CD4-positive, alpha-beta T cell (primary cell): ENCODE measurements around the gene RET. TPM values are rescaled to one million over a fixed set of nuclear protein-coding genes. Genes with fewer than 3 reads are reported as not detected.

ENCODE experiments used
- ATAC-seq: fragments of 200-7000 bp; cut with Tn5 transposase; one replicate; pipeline ENCODE4 v1.10.0; 2022; ENCODE audit warnings: mild to moderate bottlenecking; ENCODE audit not compliant: poor library complexity
- CTCF ChIA-PET: fragments of 350-600 bp; sonication (Branson Sonifier 250); formaldehyde crosslinking; loops from one replicate; lab custom pipeline; 2021; ENCODE audit warnings: antibody characterized with exemption, inconsistent platforms; lab: Charles Lee
- POLR2A ChIA-PET: fragments of 350-600 bp; sonication (Branson Sonifier 250); formaldehyde crosslinking; loops from one replicate; lab custom pipeline; 2021; ENCODE audit warnings: antibody characterized with exemption, inconsistent platforms; lab: Charles Lee
- DNase-seq, 14 experiments: peaks; one replicate each; pipeline ENCODE4 v3.0.0-alpha.2; 2013 to 2020; ENCODE audit warnings: mixed read lengths in 2 of 14
- H3K27ac ChIP-seq, 2 donors: one replicate each; pipeline versions ENCODE4 v1.5.1 to v1.7.0; 2013; ENCODE audit warnings: low read length in 2 of 2, low read depth in 1 of 2, mild to moderate bottlenecking in 1 of 2
- H3K27me3 ChIP-seq, 2 experiments: 1 replicate in 1 of 2; 2 replicates in 1 of 2; pipeline versions ENCODE4 v1.6.1 to v1.7.0; 2013; ENCODE audit warnings: low read length in 2 of 2, control low read depth in 1 of 2, mild to moderate bottlenecking in 1 of 2, moderate library complexity in 1 of 2; ENCODE audit not compliant: insufficient read depth in 2 of 2, control insufficient read depth in 1 of 2
- H3K36me3 ChIP-seq: one replicate; pipeline ENCODE4 v1.6.1; 2013; ENCODE audit warnings: low read length, control low read depth; ENCODE audit not compliant: insufficient read depth
- H3K4me1 ChIP-seq: one replicate; pipeline ENCODE4 v1.6.1; 2013; ENCODE audit warnings: low read length, control low read depth; ENCODE audit not compliant: insufficient read depth
- H3K4me3 ChIP-seq: one replicate; pipeline ENCODE4 v1.5.1; 2013; ENCODE audit warnings: mild to moderate bottlenecking, low read length, moderate library complexity
- H3K9me3 ChIP-seq, 2 experiments: 1 replicate in 1 of 2; 2 replicates in 1 of 2; pipeline versions ENCODE4 v1.6.1 to v1.7.0; 2013; ENCODE audit warnings: low read length in 2 of 2, mild to moderate bottlenecking in 2 of 2, control low read depth in 1 of 2, moderate library complexity in 1 of 2; ENCODE audit not compliant: control insufficient read depth in 1 of 2, insufficient read depth in 1 of 2
- H3K27ac Mint-ChIP-seq: one replicate; pipeline ENCODE4 v1.8.0; 2020; ENCODE audit warnings: mixed read lengths
- H3K27me3 Mint-ChIP-seq: one replicate; pipeline ENCODE4 v1.8.0; 2021; ENCODE audit warnings: mixed read lengths
- H3K36me3 Mint-ChIP-seq: one replicate; pipeline ENCODE4 v1.8.0; 2021; ENCODE audit warnings: low read depth, mixed read lengths
- H3K4me1 Mint-ChIP-seq: one replicate; pipeline ENCODE4 v1.8.0; 2021; ENCODE audit warnings: low read depth, mixed read lengths
- H3K4me3 Mint-ChIP-seq: one replicate; pipeline ENCODE4 v1.8.0; 2020; ENCODE audit warnings: mild to moderate bottlenecking, mixed read lengths
- H3K9me3 Mint-ChIP-seq: one replicate; pipeline ENCODE4 v1.8.0; 2020; ENCODE audit warnings: mixed read lengths
- CTCF ChIP-seq: fragments of 200-600 bp; IDR thresholded peaks from one replicate; pipeline ENCODE4 v1.8.0; 2022; ENCODE audit warnings: antibody characterized with exemption, mild to moderate bottlenecking
- intact Hi-C, 2 experiments: fragments of 100-400 bp; cut with DNase I in 1 of 2; cut with micrococcal nuclease in 1 of 2; formaldehyde crosslinking; loops; one replicate each; pipeline versions ENCODE4 v1.15.1 to v1.9.0; 2023 to 2025; cut with DNase I, micrococcal nuclease
- total RNA-seq, 174 experiments: library from RNA in 2 of 174; stranded (reverse) in 2 of 174; gene quantifications; one replicate each; pipeline ENCODE4 v1.2.3 and lab custom pipeline; 2021 to 2026

The RET gene
- total RNA-seq, 2 experiments from 2014 or later: not detected

DNA sequence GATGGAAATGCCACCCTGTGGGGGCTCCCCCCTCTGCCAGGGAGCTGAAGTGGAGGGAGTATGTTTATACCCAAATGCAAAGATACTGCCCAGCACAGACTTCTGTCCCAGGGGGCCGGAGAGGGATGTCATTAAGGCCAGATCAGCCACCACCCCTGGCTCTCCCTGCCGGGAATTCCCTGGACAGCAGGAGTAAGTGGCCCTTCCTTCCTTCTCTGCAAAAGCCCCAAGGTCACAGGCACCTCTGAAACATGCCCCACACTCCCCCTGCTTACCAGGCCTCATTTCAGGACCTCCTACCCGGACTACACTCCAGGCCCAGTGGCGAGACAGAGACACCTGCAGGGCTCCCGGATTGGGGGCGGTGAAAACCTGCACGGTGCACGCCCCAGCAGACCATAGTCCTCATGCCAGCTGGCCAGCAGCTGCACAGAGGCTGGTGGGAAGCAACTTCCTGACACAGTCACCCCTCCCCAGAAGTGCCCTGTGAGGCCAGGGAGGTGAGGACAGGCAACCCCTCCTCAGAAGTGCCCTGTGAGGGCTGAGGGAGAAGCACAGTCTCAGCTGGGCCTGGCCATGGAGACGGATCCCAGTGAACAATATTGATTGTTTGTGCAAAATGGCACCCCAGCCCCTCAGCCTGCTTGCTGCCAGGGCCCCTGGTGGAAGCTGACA, 33.0 kb upstream of the RET start:
- no peak overlapping the region for H3K27ac Mint-ChIP-seq

GRCh38 chr10:43044448-43044921, 32.4 kb upstream of the RET start:
- CTCF ChIA-PET: no interaction called here
- Mint-ChIP-seq H3K4me3 (no peak overlapping the region), H3K27ac (no peak overlapping the region), H3K36me3 (no peaks in the 10 kb centered on the region), H3K9me3 (no peaks in the 10 kb centered on the region), H3K27me3 (no peaks in the 10 kb centered on the region), H3K4me1 (no peaks in the 10 kb centered on the region)
- no peaks in the 10 kb centered on the region for H3K4me1 ChIP-seq
- POLR2A ChIA-PET: no interaction called here
- no peaks in the 10 kb centered on the region for H3K9me3 ChIP-seq
- no peak overlapping the region for H3K4me3 ChIP-seq
- no peaks in the 10 kb centered on the region for H3K27me3 ChIP-seq
- intact Hi-C loops: no loop called here
- peak in 1 of 14 experiments; percentile 16 for DNase-seq
- no peak overlapping the region for H3K27ac ChIP-seq
- H3K36me3 ChIP-seq: no peaks in the 10 kb centered on the region
- TF ChIP-seq CTCF: no peak
- no peak for ATAC-seq

More for the DNA sequence above, 33.0 kb upstream of the RET start:
- Mint-ChIP-seq H3K36me3 (no peaks in the 10 kb centered on the region), H3K4me1 (no peaks in the 10 kb centered on the region), H3K4me3 (no peak overlapping the region), H3K27me3 (no peaks in the 10 kb centered on the region), H3K9me3 (no peaks in the 10 kb centered on the region)
- Histone ChIP-seq H3K36me3 (no peaks in the 10 kb centered on the region), H3K4me1 (no peaks in the 10 kb centered on the region), H3K27ac (no peak overlapping the region), H3K27me3 (no peaks in the 10 kb centered on the region), H3K9me3 (no peaks in the 10 kb centered on the region), H3K4me3 (no peak overlapping the region)
- no peak for ATAC-seq
- ChIA-PET POLR2A (no interaction called here), CTCF (no interaction called here)
- no peak for TF ChIP-seq CTCF
- DNase-seq: no peak
- intact Hi-C loops: no loop called here

DNA sequence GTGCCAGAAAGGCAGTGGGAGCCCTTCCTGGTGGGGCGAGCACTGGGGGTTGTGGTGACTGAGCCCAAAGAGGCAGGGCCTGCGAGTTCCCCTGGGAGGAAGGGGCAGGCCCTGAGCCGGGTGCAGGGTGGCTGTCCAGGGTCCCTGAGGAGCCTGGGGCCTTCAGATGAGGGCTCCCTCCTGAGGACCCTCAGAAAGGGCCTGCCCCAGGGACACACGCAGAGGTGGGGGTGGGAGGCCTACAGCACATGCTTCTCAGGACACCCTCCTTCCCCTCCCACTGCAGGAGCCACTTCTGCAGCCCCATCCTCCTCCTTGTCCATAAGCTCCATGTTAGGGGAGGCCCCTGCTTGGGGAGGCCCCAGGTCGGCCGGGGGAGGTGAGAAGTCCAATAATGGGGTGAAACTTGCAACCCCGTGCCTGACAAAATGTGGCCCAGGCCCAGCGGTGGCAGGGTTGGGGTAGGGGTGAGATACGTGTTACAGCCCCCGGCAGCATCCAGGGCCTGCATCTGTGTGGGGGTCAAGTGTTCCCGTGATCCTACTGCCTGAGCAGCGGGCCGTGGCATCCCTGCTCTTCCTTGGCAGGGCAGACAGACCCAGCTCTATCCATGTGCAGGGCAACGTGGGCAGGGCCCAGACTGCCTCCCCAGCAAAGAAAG, 31.8 kb upstream of the RET start:
- no peak for TF ChIP-seq CTCF
- Histone ChIP-seq H3K27ac (no peak overlapping the region), H3K4me1 (no peaks in the 10 kb centered on the region), H3K4me3 (no peak overlapping the region), H3K9me3 (no peaks in the 10 kb centered on the region), H3K36me3 (no peaks in the 10 kb centered on the region), H3K27me3 (no peaks in the 10 kb centered on the region)
- Mint-ChIP-seq H3K27ac (no peak overlapping the region), H3K27me3 (no peaks in the 10 kb centered on the region), H3K4me3 (no peak overlapping the region), H3K36me3 (no peaks in the 10 kb centered on the region), H3K4me1 (no peaks in the 10 kb centered on the region), H3K9me3 (no peaks in the 10 kb centered on the region)
- no peak for ATAC-seq
- CTCF ChIA-PET: no interaction called here
- DNase-seq: peak in 1 of 14 experiments; percentile 19
- intact Hi-C loops: no loop called here
- POLR2A ChIA-PET: no interaction called here
